ENCODE measurements around the gene ISM1. TPM values are rescaled to one million over a fixed set of nuclear protein-coding genes. Genes with fewer than 3 reads are reported as not detected.

The ISM1 gene
- total RNA-seq, 2 donors from 2014 or later = not detected

GRCh38 chr20:13271977-13272975, 51.2 kb downstream of the ISM1 start:
- peaks cover 11 to 25% of the 10 kb centered on the region in 2 donors for H3K27me3 Mint-ChIP-seq
- no peak overlapping the region for H3K27ac Mint-ChIP-seq
- ATAC-seq (no peak), DNase-seq (ENCODE audit: low spot score) (no peak)
- no peaks in the 10 kb centered on the region for H3K36me3 Mint-ChIP-seq
- no peak overlapping the region for H3K4me3 Mint-ChIP-seq
- H3K9me3 Mint-ChIP-seq = no peaks in the 10 kb centered on the region
- H3K4me1 Mint-ChIP-seq (ENCODE audit: low read depth in 2 of 2) = no peaks in the 10 kb centered on the region

GRCh38 chr20:13274275-13274861, 53.3 kb downstream of the ISM1 start:
- Mint-ChIP-seq H3K36me3 (no peaks in the 10 kb centered on the region), H3K4me3 (no peak overlapping the region), H3K9me3 (no peaks in the 10 kb centered on the region), H3K4me1 (ENCODE audit: low read depth in 2 of 2) (no peaks in the 10 kb centered on the region), H3K27me3 (peaks cover 10 to 12% of the 10 kb centered on the region in 2 donors), H3K27ac (no peak overlapping the region)
- ATAC-seq = no peak
- no peak for DNase-seq (ENCODE audit: low spot score)

- Mint-ChIP-seq H3K27ac (no peak overlapping the region), H3K4me3 (no peak overlapping the region)
Observed at GRCh38 chr20:13276945-13277541, 56.0 kb downstream of the ISM1 start.

GRCh38 chr20:13277663-13278295, 56.7 kb downstream of the ISM1 start:
- no peak for DNase-seq (ENCODE audit: low spot score)
- H3K27ac Mint-ChIP-seq = no peak overlapping the region
- no peaks in the 10 kb centered on the region for H3K9me3 Mint-ChIP-seq
- no peak for ATAC-seq
- no peaks in the 10 kb centered on the region for H3K4me1 Mint-ChIP-seq (ENCODE audit: low read depth in 2 of 2)
- no peaks in the 10 kb centered on the region for H3K36me3 Mint-ChIP-seq
- no peak overlapping the region for H3K4me3 Mint-ChIP-seq
- H3K27me3 Mint-ChIP-seq = no peaks in the 10 kb centered on the region

More at GRCh38 chr20:13276945-13277541, 56.0 kb downstream of the ISM1 start:
- Mint-ChIP-seq H3K4me1 (ENCODE audit: low read depth in 2 of 2) (no peaks in the 10 kb centered on the region), H3K27me3 (peaks cover 3 to 5% of the 10 kb centered on the region in 2 donors), H3K9me3 (no peaks in the 10 kb centered on the region), H3K36me3 (no peaks in the 10 kb centered on the region)
- DNase-seq (ENCODE audit: low spot score) = no peak
- ATAC-seq = no peak

GRCh38 chr20:13278812-13279570, 57.9 kb downstream of the ISM1 start:
- ATAC-seq (no peak), DNase-seq (ENCODE audit: low spot score) (no peak)
- H3K4me3 Mint-ChIP-seq = no peak overlapping the region
- no peaks in the 10 kb centered on the region for H3K36me3 Mint-ChIP-seq
- H3K4me1 Mint-ChIP-seq (ENCODE audit: low read depth in 2 of 2) = no peaks in the 10 kb centered on the region
- no peaks in the 10 kb centered on the region for H3K27me3 Mint-ChIP-seq
- no peak overlapping the region for H3K27ac Mint-ChIP-seq
- H3K9me3 Mint-ChIP-seq = no peaks in the 10 kb centered on the region

GRCh38 chr20:13280609-13281324, 59.7 kb downstream of the ISM1 start:
- no peak for DNase-seq (ENCODE audit: low spot score)
- no peaks in the 10 kb centered on the region for H3K4me1 Mint-ChIP-seq (ENCODE audit: low read depth in 2 of 2)
- ATAC-seq = no peak
- H3K9me3 Mint-ChIP-seq = no peaks in the 10 kb centered on the region
- H3K27ac Mint-ChIP-seq = no peak overlapping the region
- no peaks in the 10 kb centered on the region for H3K36me3 Mint-ChIP-seq
- no peaks in the 10 kb centered on the region for H3K27me3 Mint-ChIP-seq
- no peak overlapping the region for H3K4me3 Mint-ChIP-seq

GRCh38 chr20:13283869-13284829, 63.1 kb downstream of the ISM1 start:
- ATAC-seq (no peak), DNase-seq (ENCODE audit: low spot score) (no peak)
- H3K27me3 Mint-ChIP-seq = no peaks in the 10 kb centered on the region
- no peak overlapping the region for H3K27ac Mint-ChIP-seq
- H3K36me3 Mint-ChIP-seq = no peaks in the 10 kb centered on the region
- H3K4me1 Mint-ChIP-seq (ENCODE audit: low read depth in 2 of 2) = no peaks in the 10 kb centered on the region
- no peaks in the 10 kb centered on the region for H3K9me3 Mint-ChIP-seq
- H3K4me3 Mint-ChIP-seq = no peak overlapping the region

GRCh38 chr20:13284830-13285229, 63.8 kb downstream of the ISM1 start:
- Mint-ChIP-seq H3K4me1 (ENCODE audit: low read depth in 2 of 2) (no peaks in the 10 kb centered on the region), H3K36me3 (no peaks in the 10 kb centered on the region)
- no peak for ATAC-seq

GRCh38 chr20:13285408-13285807, 64.3 kb downstream of the ISM1 start:
- Mint-ChIP-seq H3K4me1 (ENCODE audit: low read depth in 2 of 2) (no peaks in the 10 kb centered on the region), H3K36me3 (no peaks in the 10 kb centered on the region), H3K4me3 (no peak overlapping the region), H3K27ac (no peak overlapping the region), H3K27me3 (peaks cover 7 to 8% of the 10 kb centered on the region in 2 donors), H3K9me3 (no peaks in the 10 kb centered on the region)
- ATAC-seq = no peak
- no peak for DNase-seq (ENCODE audit: low spot score)

More at GRCh38 chr20:13284830-13285229, 63.8 kb downstream of the ISM1 start:
- no peak for DNase-seq (ENCODE audit: low spot score)
- Mint-ChIP-seq H3K4me3 (no peak overlapping the region), H3K27ac (no peak overlapping the region), H3K9me3 (no peaks in the 10 kb centered on the region), H3K27me3 (peaks cover 2 to 3% of the 10 kb centered on the region in 2 donors)

GRCh38 chr20:13286052-13286451, 65.0 kb downstream of the ISM1 start:
- DNase-seq (ENCODE audit: low spot score) (no peak), ATAC-seq (no peak)
- Mint-ChIP-seq H3K4me1 (ENCODE audit: low read depth in 2 of 2) (no peaks in the 10 kb centered on the region), H3K9me3 (no peaks in the 10 kb centered on the region), H3K27me3 (peaks cover 7 to 8% of the 10 kb centered on the region in 2 donors), H3K27ac (no peak overlapping the region), H3K4me3 (no peak overlapping the region), H3K36me3 (no peaks in the 10 kb centered on the region)

GRCh38 chr20:13286607-13287006, 65.5 kb downstream of the ISM1 start:
- DNase-seq (ENCODE audit: low spot score) (no peak), ATAC-seq (no peak)
- Mint-ChIP-seq H3K4me1 (ENCODE audit: low read depth in 2 of 2) (no peaks in the 10 kb centered on the region), H3K36me3 (no peaks in the 10 kb centered on the region), H3K27ac (no peak overlapping the region), H3K4me3 (no peak overlapping the region), H3K9me3 (no peaks in the 10 kb centered on the region), H3K27me3 (peaks cover 7 to 8% of the 10 kb centered on the region in 2 donors)

GRCh38 chr20:13288357-13288756, 67.3 kb downstream of the ISM1 start:
- Mint-ChIP-seq H3K4me3 (no peak overlapping the region), H3K27me3 (peaks cover 7 to 8% of the 10 kb centered on the region in 2 donors), H3K27ac (no peak overlapping the region), H3K36me3 (no peaks in the 10 kb centered on the region), H3K9me3 (no peaks in the 10 kb centered on the region), H3K4me1 (ENCODE audit: low read depth in 2 of 2) (no peaks in the 10 kb centered on the region)
- ATAC-seq (no peak), DNase-seq (ENCODE audit: low spot score) (no peak)

All from natural killer cell treated with Interleukin-12 subunit alpha and Interleukin-12 subunit beta and Interleukin-15 and Interleukin-18, amount 100 ng/mL, for 72 hours (primary cell).